Measurements from ENCODE around the gene OR8J1. TPM values are rescaled to one million over a fixed set of nuclear protein-coding genes. Genes with fewer than 3 reads are reported as not detected.

The OR8J1 gene
- total RNA-seq, 1 experiment from 2014 or later, result not detected

DNA sequence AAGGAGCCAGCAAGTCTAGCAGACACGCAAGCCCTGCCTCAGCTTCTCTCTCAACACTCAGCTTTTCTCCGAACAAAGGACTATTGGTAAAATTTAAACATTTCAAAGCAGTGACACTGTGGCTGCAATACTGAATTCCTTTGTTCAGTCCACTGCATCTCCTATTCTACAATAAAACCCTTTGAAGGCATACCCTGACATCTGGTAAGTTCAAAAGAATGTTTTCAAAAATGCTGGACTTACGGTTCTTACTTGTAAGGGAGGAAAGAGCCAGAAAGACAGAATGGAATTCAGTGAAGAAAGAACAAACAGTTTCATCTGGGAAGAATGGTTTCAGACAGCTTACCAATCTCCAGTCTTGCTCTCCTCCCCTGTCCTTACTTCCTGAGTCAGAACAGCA, 20.9 kb upstream of the OR8J1 start:
- H3K4me1 ChIP-seq (ENCODE audit: control insufficient read depth in 1 of 2, insufficient read depth in 2 of 2, low read length in 2 of 2), result no peaks in the 10 kb centered on the region
- no peaks in the 10 kb centered on the region for H3K79me2 ChIP-seq (ENCODE audit: insufficient read depth, low read length)
- no peaks in the 10 kb centered on the region for H3K36me3 ChIP-seq (ENCODE audit: control insufficient read depth in 1 of 2, insufficient read depth in 2 of 2, low read length in 2 of 2)
- no peaks in the 10 kb centered on the region for H3K27me3 ChIP-seq (ENCODE audit: insufficient read depth, low read length)
- ChIA-PET RAD21 (ENCODE audit: low non-redundant PET in 1 of 2, low total read pairs in 2 of 2, uncharacterized antibody in 2 of 2, unreplicated experiment in 2 of 2) (no interaction called here), POLR2A (no interaction called here), CTCF (no interaction called here)
- intact Hi-C loops (cut with micrococcal nuclease), result no loop called here
- H3K9ac ChIP-seq (ENCODE audit: low read length), result no peak overlapping the region
- H3K4me3 ChIP-seq (replicated peaks in 1 of 2; ENCODE audit: low read depth in 1 of 2, low read length in 2 of 2), result no peak overlapping the region
- TF ChIP-seq POLR2A (IDR thresholded peaks at IDR 0.05; ENCODE audit: borderline replicate concordance, extremely low read depth, insufficient read depth, insufficient read length) (no peak), YY1 (IDR thresholded peaks at IDR 0.05; ENCODE audit: extremely low read depth, insufficient replicate concordance, low read depth, low read length) (no peak), SP1 (IDR thresholded peaks at IDR 0.05; ENCODE audit: low read depth) (no peak), TCF7L2 (IDR thresholded peaks at IDR 0.05; ENCODE audit: borderline replicate concordance, extremely low read depth, insufficient read depth, insufficient read length) (no peak), FOSL1 (IDR thresholded peaks at IDR 0.05; ENCODE audit: low read depth) (no peak), ELF1 (IDR thresholded peaks at IDR 0.05; ENCODE audit: borderline replicate concordance, low read depth) (no peak), SRF (IDR thresholded peaks at IDR 0.05; ENCODE audit: low read depth) (no peak), RAD21 (IDR thresholded peaks at IDR 0.05; ENCODE audit: low read depth) (no peak), CEBPB (IDR thresholded peaks at IDR 0.05; ENCODE audit: low read depth) (no peak)
- TF ChIP-seq, protein P1, sequence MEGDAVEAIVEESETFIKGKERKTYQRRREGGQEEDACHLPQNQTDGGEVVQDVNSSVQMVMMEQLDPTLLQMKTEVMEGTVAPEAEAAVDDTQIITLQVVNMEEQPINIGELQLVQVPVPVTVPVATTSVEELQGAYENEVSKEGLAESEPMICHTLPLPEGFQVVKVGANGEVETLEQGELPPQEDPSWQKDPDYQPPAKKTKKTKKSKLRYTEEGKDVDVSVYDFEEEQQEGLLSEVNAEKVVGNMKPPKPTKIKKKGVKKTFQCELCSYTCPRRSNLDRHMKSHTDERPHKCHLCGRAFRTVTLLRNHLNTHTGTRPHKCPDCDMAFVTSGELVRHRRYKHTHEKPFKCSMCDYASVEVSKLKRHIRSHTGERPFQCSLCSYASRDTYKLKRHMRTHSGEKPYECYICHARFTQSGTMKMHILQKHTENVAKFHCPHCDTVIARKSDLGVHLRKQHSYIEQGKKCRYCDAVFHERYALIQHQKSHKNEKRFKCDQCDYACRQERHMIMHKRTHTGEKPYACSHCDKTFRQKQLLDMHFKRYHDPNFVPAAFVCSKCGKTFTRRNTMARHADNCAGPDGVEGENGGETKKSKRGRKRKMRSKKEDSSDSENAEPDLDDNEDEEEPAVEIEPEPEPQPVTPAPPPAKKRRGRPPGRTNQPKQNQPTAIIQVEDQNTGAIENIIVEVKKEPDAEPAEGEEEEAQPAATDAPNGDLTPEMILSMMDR (IDR thresholded peaks at IDR 0.05 in 2 of 3, conservative IDR thresholded peaks at IDR 0.05 in 1 of 3; ENCODE audit: borderline replicate concordance in 1 of 3, insufficient read depth in 1 of 3, low read depth in 2 of 3, low read length in 2 of 3), result no peak
- TF ChIP-seq, protein P2, sequence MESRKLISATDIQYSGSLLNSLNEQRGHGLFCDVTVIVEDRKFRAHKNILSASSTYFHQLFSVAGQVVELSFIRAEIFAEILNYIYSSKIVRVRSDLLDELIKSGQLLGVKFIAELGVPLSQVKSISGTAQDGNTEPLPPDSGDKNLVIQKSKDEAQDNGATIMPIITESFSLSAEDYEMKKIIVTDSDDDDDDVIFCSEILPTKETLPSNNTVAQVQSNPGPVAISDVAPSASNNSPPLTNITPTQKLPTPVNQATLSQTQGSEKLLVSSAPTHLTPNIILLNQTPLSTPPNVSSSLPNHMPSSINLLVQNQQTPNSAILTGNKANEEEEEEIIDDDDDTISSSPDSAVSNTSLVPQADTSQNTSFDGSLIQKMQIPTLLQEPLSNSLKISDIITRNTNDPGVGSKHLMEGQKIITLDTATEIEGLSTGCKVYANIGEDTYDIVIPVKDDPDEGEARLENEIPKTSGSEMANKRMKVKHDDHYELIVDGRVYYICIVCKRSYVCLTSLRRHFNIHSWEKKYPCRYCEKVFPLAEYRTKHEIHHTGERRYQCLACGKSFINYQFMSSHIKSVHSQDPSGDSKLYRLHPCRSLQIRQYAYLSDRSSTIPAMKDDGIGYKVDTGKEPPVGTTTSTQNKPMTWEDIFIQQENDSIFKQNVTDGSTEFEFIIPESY (IDR thresholded peaks at IDR 0.05; ENCODE audit: extremely low read depth, insufficient replicate concordance, low read length), result no peak
- TF ChIP-seq, protein P3, sequence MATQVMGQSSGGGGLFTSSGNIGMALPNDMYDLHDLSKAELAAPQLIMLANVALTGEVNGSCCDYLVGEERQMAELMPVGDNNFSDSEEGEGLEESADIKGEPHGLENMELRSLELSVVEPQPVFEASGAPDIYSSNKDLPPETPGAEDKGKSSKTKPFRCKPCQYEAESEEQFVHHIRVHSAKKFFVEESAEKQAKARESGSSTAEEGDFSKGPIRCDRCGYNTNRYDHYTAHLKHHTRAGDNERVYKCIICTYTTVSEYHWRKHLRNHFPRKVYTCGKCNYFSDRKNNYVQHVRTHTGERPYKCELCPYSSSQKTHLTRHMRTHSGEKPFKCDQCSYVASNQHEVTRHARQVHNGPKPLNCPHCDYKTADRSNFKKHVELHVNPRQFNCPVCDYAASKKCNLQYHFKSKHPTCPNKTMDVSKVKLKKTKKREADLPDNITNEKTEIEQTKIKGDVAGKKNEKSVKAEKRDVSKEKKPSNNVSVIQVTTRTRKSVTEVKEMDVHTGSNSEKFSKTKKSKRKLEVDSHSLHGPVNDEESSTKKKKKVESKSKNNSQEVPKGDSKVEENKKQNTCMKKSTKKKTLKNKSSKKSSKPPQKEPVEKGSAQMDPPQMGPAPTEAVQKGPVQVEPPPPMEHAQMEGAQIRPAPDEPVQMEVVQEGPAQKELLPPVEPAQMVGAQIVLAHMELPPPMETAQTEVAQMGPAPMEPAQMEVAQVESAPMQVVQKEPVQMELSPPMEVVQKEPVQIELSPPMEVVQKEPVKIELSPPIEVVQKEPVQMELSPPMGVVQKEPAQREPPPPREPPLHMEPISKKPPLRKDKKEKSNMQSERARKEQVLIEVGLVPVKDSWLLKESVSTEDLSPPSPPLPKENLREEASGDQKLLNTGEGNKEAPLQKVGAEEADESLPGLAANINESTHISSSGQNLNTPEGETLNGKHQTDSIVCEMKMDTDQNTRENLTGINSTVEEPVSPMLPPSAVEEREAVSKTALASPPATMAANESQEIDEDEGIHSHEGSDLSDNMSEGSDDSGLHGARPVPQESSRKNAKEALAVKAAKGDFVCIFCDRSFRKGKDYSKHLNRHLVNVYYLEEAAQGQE (IDR thresholded peaks at IDR 0.05; ENCODE audit: low read depth), result no peak
- DNase-seq (ENCODE audit: low read depth, low spot score) (no peak), ATAC-seq (no peak)
- BruUV-seq (replicated peaks), result no TSS peak
- no peak overlapping the region for H2AFZ ChIP-seq (ENCODE audit: low read depth, low read length, poor library complexity, severe bottlenecking)
- H3K4me2 ChIP-seq (ENCODE audit: low read length), result no peak overlapping the region
- no peak overlapping the region for H3K27ac ChIP-seq (ENCODE audit: low read depth, low read length)
- no peaks in the 10 kb centered on the region for H4K20me1 ChIP-seq (ENCODE audit: insufficient read depth)
- H3K9me2 ChIP-seq (ENCODE audit: insufficient read depth), result no peaks in the 10 kb centered on the region
- peaks cover 0 to 8% of the 10 kb centered on the region in 2 experiments; a peak in 2 of 4 replicates for H3K9me3 ChIP-seq (ENCODE audit: control insufficient read depth in 1 of 2, insufficient read depth in 1 of 2, low read depth in 1 of 2, low read length in 2 of 2)

Data from HCT116 (cell line).